GM19452 (cell line): Measurements from ENCODE around the gene RETREG3.
"Not testable (repeated sequence)": the region's sequence is repeated elsewhere in the genome, so short reads cannot be mapped to it uniquely, and the experiment has no call there.

Experiments
- ATAC-seq: cut with Tn5 transposase; IDR thresholded peaks from one replicate; pipeline ENCODE4 v1.9.1; 2021; ENCODE audit not compliant: unreplicated experiment

The RETREG3 gene

GRCh38 chr17:42553866-42554249 lies 55.3 kb downstream of the RETREG3 start:
- ATAC-seq: no peak

GRCh38 chr17:42553161-42553818 lies 55.9 kb downstream of the RETREG3 start:
- ATAC-seq: no peak

DNA sequence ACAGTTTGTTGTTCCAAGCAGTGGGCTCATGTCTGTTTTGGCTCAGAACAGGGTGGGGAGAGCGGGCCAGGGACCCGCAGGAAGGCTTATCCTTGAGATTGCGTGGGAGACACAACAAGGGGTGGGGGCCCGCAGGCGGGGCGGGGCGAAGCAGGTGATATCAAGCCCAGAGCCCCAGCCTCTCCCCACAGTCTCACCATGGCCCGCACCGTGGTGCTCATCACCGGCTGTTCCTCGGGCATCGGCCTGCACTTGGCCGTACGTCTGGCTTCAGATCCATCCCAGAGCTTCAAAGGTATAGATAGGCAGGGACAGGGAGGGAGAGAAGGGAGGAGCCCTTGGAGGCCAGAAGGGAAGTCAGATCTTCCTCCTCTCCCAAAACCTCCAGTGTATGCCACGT lies 56.4 kb downstream of the RETREG3 start, which contains the start of gene HSD17B1:
Gene HSD17B1, plus strand, starts transcription at position 188 of the 400 bp plus-strand sequence. Its CDS starts 11 bp downstream, at position 199.
- not testable (repeated sequence) for ATAC-seq

DNA sequence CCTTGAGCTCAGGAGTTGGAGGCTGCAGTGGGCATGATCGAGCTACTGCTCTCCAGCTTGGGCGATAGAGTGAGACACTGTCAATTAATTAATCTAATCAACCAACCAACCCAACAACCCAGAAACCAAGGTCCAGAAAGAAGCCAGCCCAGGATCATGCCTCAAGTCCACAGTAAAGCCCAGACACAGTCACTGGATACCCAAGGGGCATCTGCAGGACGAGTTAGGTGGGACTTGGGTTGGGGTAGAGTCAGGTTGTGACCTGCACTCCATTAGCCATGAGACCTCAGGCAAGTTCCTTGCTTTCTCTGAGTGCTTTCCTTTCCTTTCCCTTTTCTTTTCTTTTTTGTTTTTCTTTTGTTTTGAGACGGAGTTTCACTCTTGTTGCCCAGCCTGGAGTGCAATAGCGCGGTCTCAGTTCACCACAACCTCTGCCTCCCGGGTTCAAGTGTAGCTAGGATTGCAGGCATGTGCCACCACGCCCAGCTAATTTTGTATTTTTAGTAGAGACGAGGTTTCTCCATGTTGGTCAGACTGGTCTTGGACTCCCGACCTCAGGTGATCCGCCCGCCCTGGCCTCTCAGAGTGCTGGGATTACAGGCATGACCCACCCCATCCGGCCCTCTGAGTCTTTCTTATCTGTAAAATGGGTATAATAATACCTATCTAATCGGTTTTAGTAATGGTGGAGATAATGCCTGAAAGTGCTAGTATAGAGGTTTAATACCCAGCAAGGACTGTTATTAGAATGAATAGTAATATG lies 60.0 kb downstream of the RETREG3 start:
- ATAC-seq: no peak

DNA sequence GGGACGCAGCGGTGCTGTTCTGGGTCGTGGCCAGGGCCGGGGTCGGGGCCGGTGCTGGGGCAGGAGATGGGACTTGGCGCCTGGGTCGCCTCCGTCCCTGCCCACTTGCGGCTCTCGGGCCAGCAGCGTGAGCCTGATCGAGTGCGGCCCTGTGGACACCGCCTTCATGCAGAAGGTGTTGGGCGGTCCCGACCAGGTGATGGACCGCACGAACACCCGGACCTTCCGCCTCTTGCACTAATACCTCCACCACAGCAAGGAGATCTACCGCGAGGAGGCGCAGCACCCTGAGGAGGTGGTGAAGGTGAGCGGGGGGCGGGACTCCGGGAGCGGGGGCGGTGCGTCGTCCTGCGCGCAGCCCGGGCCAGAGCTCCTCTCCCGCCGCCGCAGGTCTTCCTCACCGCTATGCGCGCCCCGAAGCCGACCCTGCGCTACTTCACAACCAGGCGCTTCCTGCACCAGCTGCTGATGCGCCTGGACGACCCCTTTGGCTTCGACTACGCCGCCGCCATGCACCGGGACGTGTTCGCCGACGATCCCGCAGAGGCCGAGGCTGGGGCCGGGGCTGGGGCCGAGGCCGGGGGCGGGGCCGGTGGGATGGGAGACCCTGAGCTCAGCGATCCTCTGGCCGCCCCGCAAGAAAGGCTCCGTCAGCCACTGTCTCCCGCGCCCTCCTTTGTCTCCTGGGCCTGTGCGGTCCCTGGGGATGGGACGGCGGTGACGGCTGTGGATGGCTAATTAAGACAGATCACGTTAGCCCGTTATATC lies 60.9 kb downstream of the RETREG3 start:
- no peak for ATAC-seq

GRCh38 chr17:42547698-42548069 lies 61.5 kb downstream of the RETREG3 start:
- no peak for ATAC-seq

DNA sequence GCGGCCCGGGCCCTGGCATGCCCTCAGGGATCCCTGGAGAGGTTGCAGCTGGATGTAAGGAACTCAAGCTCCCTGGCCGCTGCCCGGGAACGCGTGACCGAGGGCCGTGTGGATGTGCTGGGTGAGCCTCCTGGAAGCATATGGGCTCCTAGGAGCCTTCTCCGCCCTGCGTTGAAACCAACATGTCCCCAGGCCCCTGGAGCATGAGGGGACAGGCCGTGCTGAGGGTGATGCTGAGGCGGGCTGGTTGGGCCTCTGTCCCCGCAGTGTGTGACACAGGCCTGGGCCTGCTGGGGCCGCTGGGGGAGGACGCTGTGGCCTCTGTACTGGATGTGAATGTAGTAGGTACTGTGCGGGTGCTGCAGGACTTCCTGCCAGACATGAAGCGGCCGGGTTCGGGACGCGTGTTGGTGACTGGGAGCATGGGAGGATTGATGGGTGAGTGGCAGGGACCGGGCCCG lies 62.1 kb downstream of the RETREG3 start:
- ATAC-seq: no peak

DNA sequence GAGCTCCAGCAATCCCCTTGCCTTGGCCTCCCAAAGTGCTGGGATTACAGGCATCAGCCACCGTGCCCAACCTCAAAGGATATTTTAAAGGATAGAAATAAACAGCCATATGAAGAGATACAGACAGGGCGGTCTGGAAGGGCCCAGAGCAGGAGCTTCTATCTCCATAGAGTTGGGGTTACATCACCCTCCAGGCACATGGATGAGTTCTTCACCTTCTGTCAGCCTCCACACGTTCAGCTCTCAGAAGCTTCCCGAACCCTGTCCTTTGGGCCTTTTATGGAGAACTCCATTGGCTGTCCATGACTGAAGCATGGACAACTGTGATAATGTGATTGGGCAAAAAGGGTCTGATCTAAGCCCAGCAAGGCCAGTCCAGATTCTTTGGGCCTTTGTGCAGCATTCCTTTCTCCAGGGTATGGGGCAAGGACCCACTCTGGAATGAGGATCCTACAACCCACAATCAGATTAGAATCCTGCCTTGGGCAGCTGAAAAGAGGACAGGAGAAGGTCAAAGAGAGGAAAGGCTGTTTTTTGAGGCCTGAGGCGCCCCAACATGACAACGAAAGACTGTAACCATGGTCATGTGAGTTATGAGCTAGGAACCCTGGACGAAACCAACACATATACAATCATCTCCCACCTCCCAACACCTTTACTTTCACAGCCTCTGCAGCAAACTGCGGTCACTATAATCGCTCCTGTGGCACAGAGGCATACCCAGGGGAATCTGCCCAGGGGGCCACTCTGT lies 63.2 kb downstream of the RETREG3 start:
- ATAC-seq: not testable (repeated sequence)

- no peak for ATAC-seq
These were observed 64.3 kb downstream of the RETREG3 start for GRCh38 chr17:42544874-42545283.

- ATAC-seq: no peak
These were observed 65.7 kb downstream of the RETREG3 start for GRCh38 chr17:42543190-42544079.

DNA sequence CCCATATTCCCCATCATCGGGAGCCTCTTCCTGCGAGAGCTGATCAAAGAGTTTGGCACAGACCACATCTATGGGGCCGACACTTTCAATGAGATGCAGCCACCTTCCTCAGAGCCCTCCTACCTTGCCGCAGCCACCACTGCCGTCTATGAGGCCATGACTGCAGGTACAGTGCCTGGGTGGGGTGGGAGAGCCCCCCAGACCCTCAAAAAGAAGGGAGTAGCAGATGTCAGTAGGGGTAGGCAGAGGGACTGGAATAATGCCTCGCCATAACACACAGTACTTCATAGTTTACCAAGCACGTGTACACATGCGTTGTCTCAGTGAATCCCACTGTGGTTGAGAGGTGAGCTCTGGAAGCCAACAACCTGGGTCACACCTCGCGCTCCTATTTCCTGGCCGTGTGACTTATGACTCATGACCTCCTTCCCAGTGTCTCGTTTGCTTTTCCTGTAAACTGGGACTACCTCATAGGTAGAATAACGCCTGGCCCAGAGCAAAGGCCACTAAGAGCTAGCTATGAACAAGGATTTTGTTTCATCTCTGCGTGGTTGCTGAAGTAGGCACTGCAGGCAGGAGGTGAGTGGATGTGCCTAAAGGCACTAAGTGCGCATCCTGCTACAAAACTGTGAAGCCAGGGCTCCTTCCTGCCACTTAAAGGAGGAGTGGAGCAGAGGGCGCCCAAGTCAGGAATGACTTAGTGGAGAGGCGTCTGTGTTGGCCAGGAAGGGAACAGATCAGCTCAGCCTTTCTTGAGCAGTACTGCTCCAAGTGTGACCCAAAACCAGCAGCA lies 67.9 kb downstream of the RETREG3 start:
- ATAC-seq: no peak

DNA sequence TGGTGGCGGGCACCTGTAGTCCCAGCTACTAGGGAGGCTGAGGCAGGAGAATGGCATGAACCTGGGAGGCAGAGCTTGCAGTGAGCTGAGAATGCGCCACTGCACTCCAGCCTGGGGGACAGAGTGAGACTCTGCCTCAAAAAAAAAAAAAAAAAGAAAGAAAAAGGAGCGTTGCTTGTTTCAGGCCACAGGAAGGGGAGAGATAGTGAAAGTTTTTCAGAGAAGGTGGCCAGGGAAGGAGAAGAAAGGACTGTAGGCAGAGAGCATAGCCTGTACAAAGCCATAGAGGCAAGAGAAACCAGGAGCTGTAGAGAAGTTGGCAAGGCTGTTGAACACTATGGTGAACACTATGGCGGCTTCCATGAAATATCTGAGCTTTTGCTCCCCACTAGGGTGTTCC lies 68.6 kb downstream of the RETREG3 start:
- ATAC-seq: not testable (repeated sequence)

- no peak for ATAC-seq
These were observed 70.7 kb downstream of the RETREG3 start for GRCh38 chr17:42538482-42538881.

DNA sequence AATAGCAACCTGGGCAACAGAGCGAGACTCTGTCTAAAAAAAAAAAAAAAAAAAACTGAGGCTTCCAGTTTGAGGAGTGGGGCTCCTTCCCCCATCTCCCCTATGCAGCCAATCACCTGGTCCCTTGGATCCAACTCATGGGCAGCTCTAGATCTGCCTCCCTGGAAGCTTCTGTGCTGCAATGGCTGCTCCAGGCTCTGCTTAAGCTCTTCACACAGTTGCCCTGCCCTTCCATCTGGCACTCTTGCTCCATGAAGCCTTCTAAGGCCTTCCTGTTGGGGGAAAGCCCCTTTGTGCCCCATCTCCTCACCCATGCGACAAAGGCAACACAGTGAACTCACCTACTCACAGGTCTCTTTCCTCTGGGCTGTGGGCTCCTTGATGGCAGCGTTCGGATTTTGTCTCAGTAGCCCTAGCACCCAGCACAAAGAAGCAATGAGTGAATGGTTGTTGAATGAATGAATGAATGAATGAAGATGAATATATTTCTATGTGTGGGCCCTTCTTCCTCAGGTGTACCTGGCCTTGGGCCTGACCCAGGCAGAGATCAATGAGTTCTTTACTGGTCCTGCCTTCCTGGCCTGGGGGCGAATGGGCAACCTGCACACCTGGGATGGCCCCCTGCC lies 71.2 kb downstream of the RETREG3 start:
- ATAC-seq: no peak

GRCh38 chr17:42537156-42537805 lies 71.9 kb downstream of the RETREG3 start:
- ATAC-seq: no peak

GRCh38 chr17:42536372-42537155 lies 72.6 kb downstream of the RETREG3 start:
- peak; percentile 65 for ATAC-seq

GRCh38 chr17:42536048-42536371 lies 73.2 kb downstream of the RETREG3 start, which contains the start of gene NAGLU:
Gene NAGLU, plus strand, starts transcription at chr17:42536241. Its CDS starts 32 bp downstream, at chr17:42536273.
- ATAC-seq: peak; percentile 76
